H54 (cell line): ENCODE data around the gene CHD9.
"Not testable (repeated sequence)": the region's sequence is repeated elsewhere in the genome, so short reads cannot be mapped to it uniquely, and the experiment has no call there.

Experiments
- DNase-seq: peaks from one replicate; pipeline ENCODE4 v3.0.0; 2011; ENCODE audit warnings: low spot score, mixed read lengths; ENCODE audit not compliant: insufficient read length
- FAIRE-seq: peaks from 3 replicates; lab custom pipeline; 2011; peaks lifted over from hg19 to GRCh38; lab: Jason Lieb, UNC
- POLR2A ChIP-seq: IDR thresholded peaks from 2 replicates; pipeline ENCODE4 v1.6.1; 2011; ENCODE audit warnings: low read depth, mild to moderate bottlenecking, low read length

CHD9 gene

GRCh38 chr16:53040788-53041187, 14.0 kb upstream of the CHD9 start:
- DNase-seq (no peak), FAIRE-seq (no peak)
- TF ChIP-seq POLR2A: no peak

GRCh38 chr16:53041320-53042051, 13.3 kb upstream of the CHD9 start:
- no peak for DNase-seq
- no peak for FAIRE-seq
- no peak for TF ChIP-seq POLR2A

DNA sequence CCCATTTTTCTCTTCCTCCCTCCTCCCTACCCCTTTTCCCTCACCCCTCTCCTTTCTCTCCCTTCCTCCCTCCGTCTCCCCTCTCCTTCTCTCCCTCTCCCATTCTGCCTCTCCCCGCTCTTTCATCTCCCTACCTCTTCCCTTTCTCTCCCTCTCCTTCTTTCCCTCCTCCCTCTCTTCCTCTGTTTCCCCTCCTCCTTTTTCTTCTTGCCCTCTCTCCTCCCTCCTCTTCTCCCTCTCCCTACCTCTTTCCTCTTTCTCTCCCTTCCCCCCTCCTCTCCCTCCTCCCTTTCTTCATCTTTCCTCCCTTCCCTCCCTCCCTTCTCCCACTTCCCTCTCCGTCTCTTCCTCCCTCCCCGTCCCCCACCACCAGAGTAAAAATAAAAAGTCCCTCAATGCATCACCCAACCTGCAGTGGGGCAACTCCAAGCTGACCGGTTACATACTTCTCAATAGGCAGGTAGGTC, 12.5 kb upstream of the CHD9 start:
- no peak for TF ChIP-seq POLR2A
- no peak for DNase-seq
- FAIRE-seq: no peak

- FAIRE-seq (no peak), DNase-seq (no peak)
- TF ChIP-seq POLR2A: no peak
These were observed 11.4 kb upstream of the CHD9 start for GRCh38 chr16:53043428-53043831.

DNA sequence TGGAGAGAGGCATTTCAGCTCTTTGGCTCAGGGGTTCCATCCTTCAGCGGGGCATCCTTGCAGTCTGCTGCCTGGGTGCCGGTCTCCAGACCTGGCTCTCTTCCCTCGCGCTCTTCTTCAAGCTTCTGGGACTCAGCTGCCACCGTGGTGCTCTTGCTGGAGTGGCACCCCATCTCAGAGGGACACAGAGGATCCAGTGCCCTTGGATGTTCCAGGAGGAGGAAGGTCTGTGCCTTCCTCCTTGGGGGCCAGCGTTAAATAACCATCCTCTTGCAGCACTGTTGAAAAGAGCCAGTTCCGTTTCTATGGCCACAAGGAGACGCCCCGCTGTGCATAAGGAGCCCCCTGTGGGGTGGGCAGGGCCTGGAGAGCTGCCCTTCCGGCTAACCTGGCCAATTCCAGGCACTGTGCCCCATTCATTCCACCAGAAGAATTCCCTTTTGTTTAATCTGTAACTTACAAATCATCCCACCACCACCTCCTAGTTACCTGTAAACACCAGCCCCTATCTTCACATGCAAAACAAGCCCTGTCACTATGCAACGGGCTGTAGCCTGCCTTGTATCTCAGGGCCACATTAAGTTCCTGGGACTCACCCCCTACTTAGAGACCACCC, 10.7 kb upstream of the CHD9 start:
- FAIRE-seq: no peak
- no peak for DNase-seq
- no peak for TF ChIP-seq POLR2A

GRCh38 chr16:53045341-53046220, 9.2 kb upstream of the CHD9 start:
- no peak for TF ChIP-seq POLR2A
- DNase-seq: no peak
- no peak for FAIRE-seq

DNA sequence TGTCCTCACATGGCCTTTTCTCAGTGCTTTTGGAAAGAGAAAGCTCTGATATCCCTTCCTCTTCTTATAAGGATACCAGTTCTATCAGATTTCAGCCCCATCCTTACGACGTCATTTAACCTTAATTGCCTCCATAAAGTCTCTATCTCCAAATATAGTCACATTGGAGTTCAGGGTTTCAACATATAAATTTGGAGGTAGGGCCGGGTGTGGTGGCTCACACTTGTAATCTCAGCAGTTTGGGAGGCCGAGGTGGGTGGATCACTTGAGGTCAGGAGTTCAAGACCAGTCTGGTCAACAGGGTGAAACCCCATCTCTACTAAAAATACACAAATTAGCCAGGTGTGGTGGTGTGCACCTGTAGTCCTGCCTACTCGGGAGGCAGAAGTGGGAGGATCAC, 7.3 kb upstream of the CHD9 start:
- FAIRE-seq, DNase-seq: not testable (repeated sequence)

DNA sequence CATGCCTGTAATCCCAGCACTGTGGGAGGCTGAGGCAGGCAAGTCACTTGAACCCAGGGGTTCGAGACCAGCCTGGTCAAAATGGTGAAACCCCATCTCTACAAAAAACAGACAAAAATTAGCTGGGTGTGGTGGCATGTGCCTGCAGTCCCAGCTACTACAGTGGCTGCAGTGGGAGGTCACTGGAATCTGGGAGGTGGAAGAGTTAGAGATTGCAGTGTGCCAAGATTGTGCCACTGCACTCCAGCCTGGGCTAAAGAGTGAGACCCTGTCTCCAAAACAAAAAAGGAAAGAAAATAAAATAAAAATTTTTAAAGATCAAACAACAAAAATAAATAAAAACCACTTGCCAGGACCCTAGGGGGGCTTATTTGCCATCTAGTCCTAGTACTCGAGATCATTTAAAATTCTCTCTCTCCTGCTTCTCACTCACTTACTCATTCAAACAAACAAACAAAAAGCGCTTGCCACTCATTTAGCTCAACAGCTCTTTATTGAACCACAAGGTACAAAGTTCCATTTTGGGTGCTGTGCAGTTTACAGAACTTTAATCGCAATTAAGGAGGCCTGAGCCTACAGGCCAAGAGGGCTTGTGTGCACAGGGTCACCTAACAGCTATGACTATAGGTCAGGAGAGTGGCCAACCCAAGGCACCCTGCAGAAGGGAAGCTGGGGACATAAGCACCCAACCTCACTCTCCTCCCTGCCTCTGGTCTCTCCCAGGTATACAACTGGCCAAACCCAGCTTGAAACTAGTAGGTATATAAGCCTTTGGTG, 6.5 kb upstream of the CHD9 start:
- FAIRE-seq (no peak), DNase-seq (no peak)
- no peak for TF ChIP-seq POLR2A

DNA sequence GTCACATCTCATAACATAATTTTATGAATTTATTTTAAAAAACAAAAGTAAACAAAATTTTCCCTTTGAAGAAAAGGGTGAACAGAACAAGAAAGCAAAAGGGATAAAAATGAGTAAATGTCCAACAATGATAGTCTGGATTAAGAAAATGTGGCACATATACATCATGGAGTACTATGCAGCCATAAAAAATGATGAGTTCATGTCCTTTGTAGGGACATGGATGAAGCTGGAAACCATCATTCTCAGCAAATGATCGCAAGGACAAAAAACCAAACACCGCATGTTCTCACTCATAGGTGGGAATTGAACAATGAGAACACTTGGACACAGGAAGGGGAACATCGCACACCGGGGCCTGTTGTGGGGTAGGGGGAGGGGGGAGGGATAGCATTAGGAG, 3.5 kb upstream of the CHD9 start:
- FAIRE-seq, DNase-seq: not testable (repeated sequence)

- FAIRE-seq (peak; percentile 41), DNase-seq (peak; percentile 77)
- peak; percentile 36; the same call in 1 of the 2 replicates for TF ChIP-seq POLR2A
These were observed 2.0 kb upstream of the CHD9 start, which contains the start of gene CHD9NB for GRCh38 chr16:53052519-53053501. Gene CHD9NB (minus strand): TSS chr16:53052897. CDS start chr16:53044158, 8,739 bp downstream.

DNA sequence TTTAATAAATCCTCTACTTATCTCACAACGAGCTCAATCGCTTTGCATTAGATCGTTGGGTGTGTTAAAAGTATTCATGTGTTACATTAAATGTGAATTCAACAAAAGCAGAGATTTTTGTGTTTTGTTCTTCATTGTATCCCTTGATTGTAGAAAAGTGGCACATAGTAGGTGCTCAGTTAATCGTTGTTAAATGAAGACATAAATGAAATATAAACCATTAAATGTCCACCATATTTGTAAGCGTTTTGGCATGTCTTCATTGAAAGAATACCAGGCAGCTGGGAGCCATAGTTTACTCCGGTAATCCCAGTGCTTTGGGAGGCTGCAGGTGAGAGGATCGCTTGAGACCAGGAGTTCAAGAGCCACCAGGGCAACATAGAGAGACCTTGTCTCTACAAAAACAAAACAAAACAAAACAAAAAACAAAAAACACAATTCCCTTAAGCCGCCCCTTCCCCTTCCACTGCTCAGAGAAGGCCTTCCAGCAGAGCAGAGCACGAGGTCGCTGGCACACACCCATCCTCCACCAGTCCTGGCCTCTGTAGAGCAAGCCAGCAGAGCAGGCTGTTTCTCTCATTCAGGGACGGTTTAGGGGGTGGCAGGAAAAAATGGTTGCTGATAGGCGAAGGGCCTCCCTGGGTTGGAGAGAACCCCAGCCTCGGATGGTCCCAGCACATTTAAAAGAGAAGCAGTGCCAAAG, 673 bp upstream of the CHD9 start:
- FAIRE-seq (no peak), DNase-seq (no peak)
- TF ChIP-seq POLR2A: no peak
